NCI-H2171 treated with DMSO at 0.1 percent for 48 hours (cell line): ENCODE data around the gene TESPA1.

ENCODE experiments used
- DNase-seq: peaks from one replicate; lab custom pipeline; 2025; lab: John Stamatoyannopoulos, UW

TESPA1 gene

DNA sequence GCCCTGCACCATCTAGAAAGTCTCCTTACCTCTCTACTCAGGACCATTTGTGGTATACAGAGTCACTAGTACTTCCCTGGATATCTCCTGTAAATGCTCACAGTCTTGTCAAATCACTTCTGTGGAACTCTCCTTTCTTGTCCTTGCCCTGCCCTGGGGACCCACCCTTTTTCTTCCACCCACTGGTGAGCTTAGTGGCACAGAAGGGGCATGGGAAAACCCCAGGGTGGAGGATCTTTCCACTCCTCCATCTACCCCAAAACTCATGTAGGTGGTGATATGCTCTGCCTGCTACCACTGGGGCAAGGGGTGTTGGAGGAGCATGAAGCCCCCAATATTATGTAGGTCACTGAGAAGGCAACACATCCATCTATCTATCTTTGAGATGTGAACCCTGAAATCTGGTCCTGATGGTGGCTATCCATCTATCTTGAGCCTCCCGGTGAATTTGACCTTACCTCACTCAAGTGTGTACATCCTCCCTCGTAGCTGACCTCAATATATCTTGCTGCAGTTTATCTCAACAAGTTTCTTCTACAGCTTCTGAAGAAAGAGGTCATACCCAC lies 943 bp downstream of the TESPA1 start:
- no peak for DNase-seq

DNA sequence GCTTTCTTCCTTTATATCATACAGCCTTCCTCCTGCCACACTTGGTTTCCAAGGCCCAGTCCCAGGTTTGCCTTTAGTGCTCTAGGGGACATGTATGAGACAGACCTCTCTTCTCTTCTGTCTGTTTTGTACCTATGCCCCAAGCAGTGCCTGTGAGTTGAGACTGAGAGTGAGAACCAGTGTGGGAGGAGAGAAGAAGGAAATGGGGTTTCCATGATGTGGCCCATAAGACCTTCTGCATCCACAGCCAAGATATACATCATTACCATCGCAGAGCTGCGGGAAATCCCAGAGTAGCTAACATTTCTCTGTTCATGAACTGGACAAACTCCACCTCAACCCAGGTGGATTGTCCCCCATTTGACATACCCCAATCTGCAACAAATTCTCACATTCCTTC lies 2.8 kb downstream of the TESPA1 start:
- no peak for DNase-seq

DNA sequence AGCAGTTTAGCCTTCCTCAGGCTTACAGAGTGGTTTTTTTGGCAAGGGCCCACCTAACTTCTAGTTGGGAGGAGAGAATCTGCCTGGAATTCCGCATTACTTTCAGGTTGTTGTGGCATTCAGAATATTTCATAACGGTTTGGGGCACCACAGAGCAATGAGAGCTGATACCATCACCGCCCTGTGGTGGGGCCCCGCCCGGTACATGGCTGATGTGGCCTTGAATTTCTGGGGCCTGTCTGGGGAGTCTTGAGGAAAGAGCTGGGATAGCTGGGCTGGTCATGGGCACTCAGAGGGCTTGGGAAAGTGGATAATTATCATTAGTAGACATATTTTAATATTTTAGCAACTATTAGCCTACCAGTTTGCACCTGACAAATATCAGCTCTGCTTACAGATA lies 4.2 kb downstream of the TESPA1 start:
- no peak for DNase-seq

DNA sequence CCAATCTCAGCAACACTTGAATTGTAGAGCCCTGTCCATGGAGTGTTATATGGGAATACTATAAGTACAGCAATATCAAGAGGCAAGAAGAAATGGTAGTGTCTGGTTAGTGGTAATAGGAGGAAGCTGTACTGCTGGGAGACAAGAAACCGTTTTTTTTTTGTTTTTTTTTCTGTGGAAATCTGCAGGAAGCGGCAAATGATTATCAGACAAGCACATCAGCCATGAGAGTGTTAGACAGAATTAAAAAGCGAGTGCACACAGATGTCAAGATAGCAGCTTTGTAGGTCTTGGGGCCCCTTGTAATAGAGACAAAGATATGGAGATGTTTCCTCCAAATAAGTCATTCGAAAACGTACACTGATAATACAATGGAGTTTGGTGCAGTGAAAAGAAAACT lies 6.7 kb downstream of the TESPA1 start:
- DNase-seq, result peak; percentile 15

DNA sequence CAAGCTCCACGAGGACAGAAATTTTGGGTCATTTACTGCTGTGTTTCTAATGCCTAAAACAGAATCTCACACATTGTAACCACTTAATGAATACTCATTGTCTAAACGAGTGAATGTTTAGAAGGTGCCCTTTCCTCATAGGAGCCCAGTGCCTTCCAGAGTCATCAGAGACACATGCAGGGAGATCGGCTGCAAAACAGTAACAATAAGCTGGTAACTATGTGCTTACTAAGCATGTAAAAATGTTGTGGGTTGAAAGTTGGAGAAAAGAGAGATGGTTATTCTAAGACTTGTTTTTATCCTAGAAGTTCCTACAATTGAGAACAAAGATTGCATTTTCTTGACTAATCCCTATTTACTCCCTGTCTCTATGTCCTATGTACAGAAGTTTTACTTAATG lies 7.4 kb downstream of the TESPA1 start:
- no peak for DNase-seq

DNA sequence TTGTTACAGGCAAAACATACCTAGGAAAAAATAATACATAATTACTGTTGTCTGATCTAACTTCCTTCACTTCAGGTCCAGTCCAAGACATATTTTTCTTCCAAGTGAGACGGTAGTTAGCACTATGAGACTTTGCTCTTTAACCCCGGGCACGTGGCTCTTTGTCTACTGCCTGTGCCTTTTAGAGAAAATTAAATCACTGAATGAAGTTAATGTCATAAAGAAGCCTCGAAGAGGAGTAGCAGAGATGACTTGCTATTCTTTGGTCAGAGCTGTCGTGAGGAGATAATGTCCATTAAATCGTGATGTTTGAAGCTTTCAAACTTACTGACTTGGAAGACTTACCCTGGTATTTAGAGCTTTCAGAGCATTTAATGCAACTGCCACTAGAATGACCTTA lies 8.7 kb downstream of the TESPA1 start:
- no peak for DNase-seq

DNA sequence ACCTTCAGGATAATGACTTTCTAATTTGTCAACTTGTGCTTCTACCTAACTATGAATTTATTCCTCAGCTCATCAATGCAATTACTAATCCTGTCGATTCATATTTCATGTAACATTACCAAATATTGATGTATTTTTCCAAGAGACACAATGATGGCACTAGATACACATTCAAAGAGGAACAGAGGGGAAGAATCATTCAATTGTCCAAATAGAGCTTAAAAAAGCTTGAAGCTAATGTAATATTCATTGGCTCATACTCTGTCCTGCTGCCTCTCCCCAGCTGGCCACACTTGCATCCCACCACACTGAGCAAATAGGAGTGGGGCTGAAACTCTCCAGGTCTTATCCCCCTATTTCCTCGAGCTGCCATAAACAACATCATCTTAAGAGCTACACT lies 9.3 kb downstream of the TESPA1 start:
- DNase-seq, result no peak

DNA sequence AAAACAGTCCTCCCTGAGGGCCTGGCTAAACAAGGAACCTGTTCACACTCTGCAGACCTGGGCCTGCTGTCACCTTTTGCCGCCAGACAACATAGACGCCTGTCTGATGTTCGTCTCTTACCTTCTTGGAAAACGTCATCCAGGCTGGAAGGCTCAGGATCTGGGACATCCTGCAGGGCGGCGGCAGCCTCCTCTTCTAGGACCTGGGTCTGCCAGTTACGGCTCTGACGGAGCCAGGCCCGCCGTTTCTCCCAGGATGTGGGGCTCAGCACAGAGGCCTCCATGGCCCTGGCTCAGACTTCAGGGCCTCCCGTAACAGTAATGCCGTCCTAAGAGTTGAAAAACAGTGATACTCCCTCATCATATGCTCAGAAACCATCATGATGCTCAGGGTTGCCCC lies 10.3 kb downstream of the TESPA1 start:
- no peak for DNase-seq

DNA sequence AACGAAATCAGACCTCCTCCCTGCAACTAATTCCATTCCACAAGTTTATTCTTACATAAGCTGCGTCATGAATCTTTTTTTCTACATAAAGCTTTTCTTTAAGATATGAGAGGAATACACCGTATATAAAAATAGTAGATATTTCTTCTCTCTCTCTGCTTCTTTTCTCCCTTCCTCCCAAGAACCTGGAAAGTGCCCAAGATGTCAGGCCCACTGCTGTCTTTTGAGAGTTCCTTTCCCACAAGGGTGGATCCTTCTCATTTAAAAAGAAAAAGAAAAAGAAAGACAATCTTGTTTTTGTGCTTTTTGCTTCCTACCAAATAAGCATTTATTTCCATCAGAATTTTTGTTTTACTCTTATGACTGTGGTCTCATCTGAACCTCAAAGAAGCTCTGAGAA lies 11.0 kb downstream of the TESPA1 start:
- no peak for DNase-seq

DNA sequence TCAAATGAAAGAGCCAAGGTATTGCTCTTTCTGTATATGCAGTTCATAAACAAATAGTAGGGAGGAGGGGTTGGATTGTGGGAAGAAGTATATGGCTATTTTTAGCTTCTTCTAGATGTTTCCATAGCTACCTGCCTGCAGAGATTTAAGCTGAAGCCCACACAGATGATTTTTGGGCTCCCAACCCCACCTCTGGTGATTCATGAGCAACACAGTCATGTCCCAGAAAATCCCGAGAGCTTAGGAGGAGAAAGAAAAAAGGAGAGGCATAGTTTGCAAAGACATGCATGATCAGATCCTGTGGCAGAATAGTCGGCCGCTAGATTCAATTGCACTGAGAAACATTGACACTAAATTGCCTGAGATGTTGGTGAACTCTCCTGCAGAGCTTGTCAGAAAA lies 13.8 kb downstream of the TESPA1 start:
- DNase-seq, result no peak

DNA sequence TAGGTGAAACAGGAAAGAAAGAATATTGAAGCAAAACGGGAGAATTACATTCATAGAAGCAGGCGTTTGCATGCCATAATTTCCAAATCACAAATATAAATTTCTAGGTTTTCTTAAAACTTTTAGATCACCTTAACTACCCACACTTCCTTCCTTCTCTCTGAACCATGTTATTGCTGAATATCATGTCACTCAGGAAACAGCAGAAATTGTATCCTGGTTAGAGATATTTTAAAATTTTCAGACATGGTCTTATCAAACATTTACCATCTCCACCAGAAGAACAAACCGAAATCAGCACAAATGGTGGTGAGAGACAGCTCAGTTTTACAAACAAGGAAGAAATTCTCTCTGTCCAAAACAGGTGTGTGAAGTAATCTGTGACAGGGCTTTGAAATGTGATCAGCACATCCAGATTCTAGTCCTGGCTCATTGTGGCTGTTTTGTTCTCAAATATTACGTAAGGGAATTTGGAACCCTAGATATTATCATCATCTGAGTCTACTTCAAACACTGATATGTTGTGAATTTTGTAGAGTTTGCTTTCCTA lies 16.3 kb downstream of the TESPA1 start:
- no peak for DNase-seq

DNA sequence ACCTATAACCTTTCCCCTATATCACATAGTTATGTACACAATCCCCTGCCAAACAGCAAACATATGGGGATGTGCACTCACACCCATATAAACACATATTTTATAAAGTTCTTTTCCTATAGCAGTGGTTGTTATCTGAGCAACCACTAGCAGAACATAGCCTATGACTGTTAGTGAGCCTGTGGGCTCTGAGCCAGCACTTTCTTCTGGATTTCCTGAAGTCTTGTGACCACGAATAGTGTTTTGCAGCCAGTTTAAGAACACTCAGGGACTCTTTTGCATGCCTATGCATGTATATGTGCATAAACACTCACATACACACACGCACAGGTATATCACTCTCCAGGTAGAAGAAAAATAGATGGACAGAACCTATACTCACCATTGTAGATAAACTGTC lies 17.1 kb downstream of the TESPA1 start:
- no peak for DNase-seq

DNA sequence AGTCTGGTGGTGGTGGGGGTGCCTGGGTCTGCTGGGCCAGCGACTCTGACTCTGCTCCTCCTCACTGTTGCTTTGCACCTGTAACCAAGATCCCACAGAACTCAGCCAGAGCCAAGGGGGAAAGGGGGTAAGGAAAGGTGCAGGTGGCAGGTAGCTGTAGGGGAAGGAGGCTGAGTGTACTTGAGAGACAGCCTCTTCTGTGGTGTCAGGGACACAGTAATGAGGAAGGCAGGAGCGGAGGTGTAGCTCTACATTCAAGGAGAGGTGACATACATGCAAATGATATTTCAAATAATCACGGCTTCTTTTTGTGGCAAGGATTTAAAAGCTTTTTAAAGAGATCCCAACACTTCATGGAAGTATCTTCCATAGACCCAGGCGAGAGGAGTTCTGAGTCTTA lies 23.4 kb downstream of the TESPA1 start:
- no peak for DNase-seq

DNA sequence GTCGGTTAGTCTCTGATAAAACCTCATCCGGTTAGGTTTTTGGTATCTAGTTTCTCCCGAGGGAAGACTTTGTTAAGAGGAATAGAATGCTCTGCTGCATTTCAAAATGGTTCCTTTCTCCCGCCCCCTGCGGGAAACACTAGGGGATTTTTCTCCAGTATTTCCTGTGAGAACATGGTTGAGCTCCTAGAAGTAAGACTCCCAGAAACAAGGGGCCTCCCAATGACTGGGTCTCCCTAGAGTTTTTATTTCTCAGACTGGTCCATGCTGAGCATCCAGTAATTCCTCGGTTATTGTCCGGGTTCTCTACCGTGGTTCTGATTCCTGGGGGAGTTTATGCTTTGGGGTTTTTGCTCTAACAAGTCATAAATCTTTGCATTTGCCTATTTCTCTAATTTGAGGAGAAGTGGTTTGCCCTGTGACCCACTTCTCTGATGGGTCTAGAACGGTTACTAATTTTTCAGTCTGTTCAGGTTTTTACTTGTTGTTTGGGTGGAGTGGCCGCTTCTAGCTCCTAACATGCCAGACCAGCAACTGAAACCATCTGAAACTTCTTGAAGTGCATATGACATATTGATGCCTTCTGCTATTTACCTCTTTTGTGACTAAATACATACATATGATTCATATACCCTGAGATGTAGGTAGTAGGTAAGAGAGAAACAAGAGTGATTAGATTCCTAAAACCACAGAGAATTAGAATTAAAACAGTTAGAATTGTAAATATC lies 25.1 kb downstream of the TESPA1 start:
- DNase-seq, result no peak

DNA sequence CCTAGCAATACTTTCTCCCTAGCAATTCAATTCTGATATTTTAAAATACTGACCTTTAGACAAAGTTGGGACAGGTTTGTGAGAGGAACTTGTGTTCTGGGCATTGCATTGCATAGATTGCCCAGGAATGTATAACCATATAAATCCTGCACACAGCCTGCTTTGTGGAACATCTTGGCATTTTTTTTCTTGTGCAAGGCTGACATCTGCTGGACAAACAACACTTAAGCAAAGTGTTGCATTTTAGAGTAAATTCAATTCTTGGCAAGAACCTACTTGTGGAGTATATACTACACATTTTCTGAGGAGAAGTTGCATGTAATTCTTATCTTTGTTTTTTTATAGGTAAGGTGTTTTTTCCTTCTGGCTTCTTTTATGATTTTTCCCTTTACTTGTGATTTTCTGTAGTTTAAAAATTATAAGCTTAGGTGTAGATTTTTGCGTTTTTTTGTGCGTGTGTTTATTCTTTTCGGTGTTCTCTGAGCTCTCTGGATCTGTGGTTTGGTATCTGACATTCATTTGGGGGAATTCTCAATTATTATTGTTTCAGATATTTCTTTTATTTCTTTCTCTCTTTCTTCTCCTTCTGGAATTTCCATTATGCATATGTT lies 26.4 kb downstream of the TESPA1 start:
- DNase-seq, result peak; percentile 63

DNA sequence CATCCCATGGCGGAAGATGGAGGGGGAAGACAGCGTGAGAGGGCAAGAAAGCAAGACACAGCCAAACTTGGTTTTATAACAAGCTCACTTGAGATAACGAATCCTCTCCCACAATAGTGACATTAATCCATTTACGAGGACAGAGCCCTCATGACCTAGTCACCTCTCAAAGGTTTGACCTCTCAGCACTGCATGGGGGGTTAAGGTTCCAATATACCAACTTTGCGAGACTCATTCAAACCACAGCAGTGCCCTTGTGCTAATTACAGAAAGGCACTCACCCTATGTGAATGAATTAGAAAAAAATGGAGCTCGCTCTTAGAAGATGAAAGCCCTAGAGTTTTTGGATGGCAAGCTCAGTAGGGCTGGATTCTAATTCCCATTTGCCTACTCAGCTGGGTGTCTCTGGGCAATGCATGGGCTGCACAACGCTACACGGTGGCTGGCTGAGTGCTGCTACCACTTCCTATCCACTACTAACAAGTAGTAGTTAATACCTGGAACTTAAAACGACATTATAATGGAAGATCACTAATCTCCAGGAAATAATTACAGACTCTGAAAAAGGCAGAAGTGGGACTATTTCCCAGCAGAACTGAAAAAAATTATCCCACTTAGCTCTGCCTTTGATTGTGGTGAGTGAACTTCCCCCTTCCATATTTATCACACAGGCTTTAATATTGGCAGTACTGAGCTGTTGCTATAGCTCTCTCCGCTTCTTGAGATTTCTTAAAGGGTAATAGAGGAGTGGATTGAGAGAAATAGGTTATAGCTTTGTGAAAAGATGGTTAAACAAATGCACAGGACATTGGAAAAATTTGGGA lies 27.5 kb downstream of the TESPA1 start:
- DNase-seq, result no peak

DNA sequence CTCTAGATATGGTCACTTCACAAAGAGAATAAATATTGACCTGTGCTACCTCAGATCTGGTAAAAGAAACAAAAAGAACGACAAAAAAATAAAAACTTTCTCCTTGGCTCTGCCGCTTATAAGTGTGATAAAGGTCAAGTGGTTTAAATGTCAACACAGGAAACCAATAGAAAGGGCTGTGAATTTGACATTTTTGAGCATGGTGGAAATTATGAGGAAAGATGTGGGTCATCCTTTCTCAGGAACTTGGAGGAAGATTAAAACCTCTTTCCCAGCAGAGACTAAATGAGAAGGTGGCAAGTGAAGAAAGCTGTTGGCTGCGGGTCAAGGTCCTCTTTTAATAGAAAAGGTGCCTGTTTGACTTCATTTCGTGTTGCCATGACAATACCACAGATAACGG lies 28.2 kb downstream of the TESPA1 start:
- DNase-seq, result no peak

DNA sequence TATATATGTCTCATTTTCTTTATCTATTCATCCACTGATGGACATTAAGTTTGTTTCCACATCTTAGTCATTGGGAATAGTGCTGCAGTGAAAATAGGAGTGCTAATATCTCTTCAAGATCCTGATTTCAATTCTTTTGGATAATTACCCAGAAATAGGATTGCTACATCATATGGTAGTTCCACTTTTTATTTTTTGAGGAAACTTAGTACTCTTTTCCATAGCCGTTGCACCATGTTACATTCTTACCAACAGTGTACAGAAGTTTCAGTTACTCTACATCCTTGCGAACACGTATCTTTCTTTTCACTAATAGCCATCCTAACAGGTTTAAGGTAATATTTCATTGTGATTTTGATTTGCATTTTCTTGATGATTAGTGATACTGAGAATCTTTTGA lies 29.8 kb downstream of the TESPA1 start:
- DNase-seq, result no peak

DNA sequence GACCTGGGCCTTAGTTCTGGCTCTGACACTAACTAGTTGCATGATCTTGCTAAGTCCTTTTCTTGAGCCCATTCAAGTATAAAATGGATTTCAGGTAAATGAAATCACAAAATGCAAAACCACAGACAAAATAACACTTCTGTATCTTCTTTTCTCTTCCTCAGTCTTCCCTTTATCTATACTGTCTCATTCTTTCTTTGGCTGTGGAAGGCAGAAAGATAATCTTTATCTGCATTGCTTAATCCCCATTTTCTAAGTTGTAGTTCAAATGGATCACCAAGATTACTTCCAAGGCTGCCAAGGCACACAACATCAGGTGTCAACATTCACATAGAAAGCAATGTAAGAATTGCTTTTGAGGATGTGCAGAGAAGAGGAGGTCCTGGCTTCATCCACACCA lies 30.3 kb downstream of the TESPA1 start:
- DNase-seq, result no peak

DNA sequence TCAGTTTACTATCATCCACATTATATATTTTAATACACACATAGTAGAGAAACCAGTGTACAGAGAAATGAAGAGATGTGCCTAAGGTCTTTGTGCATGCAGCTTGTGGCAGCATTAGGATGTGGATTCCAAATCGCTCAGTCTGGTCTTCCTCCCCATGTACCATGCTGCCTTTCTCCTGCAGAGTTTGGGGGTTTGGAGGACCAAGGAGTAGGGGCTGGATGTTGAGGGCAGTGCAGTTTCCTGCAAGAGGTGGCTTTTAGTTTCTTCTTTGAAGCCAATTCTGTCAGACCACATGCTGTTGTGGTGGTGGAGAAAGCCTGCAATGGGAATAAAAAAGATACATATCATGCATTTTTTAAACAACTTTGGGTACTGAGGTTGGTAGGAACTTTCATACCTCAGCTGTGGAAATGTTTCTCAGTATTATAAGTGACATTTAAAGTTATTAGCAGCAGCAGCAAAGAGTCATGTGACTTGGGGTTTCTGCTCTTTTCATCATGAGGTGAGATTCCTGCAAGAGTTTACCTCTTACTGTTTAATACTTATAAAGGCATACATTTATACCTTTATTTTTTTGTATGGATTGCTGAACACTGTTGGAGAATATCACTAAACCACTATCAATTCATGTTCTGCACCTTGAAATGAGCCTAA lies 34.4 kb downstream of the TESPA1 start:
- DNase-seq, result no peak

DNA sequence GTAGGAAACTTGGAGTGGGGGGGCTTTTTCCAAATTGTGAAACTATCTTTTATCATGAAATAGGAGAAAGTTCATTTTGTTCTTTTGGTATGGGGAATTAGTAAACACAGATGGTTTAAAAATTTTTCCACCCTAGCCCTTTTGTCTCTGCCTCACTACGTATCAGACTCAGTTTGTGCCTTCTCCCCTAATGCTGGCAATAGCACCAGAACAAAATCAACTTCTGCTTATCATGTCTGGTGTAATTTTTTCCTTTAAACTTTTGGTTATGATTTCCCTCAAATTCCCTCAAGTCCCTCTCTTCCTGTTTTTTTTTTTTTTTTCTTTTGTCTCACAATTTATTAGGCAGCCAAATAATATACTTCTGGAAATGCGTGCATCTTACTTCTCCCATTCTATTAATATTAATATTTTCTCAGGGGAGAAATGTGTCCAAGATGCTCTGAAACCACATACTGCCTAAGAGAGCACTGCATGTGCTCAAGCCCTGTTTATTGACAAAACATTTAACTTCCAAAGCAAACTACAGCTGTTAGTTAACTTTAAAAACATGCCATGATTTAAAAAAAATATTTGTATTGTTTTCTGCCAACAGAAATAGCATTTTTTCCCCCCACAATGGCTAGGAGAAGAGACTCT lies 35.4 kb downstream of the TESPA1 start:
- DNase-seq, result no peak

DNA sequence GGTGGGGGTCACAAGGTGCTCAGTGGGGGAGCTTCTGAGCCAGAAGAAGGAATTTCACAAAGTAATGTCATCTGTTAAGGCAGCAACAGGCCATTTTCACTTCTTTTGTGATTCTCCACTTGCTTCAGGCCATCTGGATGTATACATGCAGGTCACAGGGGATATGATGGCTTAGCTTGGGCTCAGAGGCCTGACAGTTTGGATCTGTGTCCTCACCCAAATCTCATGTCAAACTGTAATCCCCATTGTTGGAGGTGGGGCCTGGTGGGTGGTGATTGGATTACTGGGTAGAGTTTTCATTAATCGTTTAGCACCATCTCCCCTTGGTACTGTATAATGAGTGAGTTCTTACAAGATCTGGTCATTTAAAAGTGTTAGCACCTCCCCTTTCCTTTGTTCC lies 36.4 kb downstream of the TESPA1 start:
- DNase-seq, result no peak
